Measurements from ENCODE around the gene THBS4. TPM values are rescaled to one million over a fixed set of nuclear protein-coding genes. Genes with fewer than 3 reads are reported as not detected.
A peak's percentile ranks its signal among the peaks of the same experiment; 100 is the strongest.

Gene THBS4
- total RNA-seq, 4 donors from 2014 or later: 1.0 to 2.1 TPM; not detected in 2

GRCh38 chr5:80124121-80124918 is 89.2 kb downstream of the THBS4 start:
- Histone ChIP-seq H3K36me3 (no peaks in the 10 kb centered on the region), H3K4me1 (no peaks in the 10 kb centered on the region), H3K27ac (no peak overlapping the region), H3K27me3 (no peaks in the 10 kb centered on the region), H3K9me3 (no peaks in the 10 kb centered on the region), H3K4me3 (no peak overlapping the region)
- TF ChIP-seq POLR2A (IDR thresholded peaks at IDR 0.05) (no peak), CTCF (IDR thresholded peaks at IDR 0.05) (no peak)
- no peak for DNase-seq

DNA sequence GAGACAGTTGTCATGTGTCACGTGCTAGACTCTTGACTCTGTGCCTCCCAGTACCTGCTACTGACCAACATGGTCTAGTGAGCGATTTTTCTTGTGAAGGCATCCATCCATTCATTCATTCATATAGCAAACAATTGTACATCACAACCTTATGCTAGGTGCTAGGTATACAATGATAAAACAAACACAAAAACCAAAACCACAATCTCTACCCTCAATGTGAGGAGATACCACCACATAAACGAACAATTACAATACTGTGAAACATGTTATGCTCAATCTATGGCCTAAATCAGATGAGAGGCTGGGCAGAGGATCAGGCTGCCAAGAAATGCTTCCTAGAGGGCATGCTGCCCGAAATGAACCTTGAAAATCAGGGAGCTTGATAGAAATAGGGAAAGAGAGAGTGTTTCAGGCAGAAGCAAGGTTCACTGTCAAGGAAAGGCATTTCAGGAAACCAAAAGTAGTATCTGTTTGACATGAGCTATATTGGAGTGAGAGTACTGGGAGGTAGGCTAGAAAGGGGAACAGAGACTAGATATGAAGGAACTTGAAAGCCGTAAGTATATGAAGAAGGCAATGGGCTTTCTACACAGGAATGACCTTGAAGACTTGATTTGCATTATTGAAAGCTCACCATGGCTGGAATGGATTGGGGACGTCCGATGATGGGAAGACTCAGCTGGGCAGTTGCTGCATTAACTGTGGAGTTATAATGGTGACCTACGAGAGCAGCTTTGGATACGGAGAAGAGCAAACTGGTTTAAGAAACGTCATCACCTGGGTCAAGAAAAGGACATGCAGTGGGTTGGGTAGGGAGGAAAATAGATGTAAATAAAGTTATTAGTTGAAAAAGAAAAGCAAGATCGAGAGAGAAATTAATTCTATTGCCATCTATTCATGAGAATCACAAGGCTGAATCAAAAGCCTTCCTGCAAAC is 90.1 kb downstream of the THBS4 start:
- H3K27me3 ChIP-seq: no peaks in the 10 kb centered on the region
- H3K4me1 ChIP-seq: no peaks in the 10 kb centered on the region
- no peaks in the 10 kb centered on the region for H3K36me3 ChIP-seq
- DNase-seq: no peak
- no peaks in the 10 kb centered on the region for H3K9me3 ChIP-seq
- H3K4me3 ChIP-seq: no peak overlapping the region
- TF ChIP-seq POLR2A (IDR thresholded peaks at IDR 0.05) (no peak), CTCF (IDR thresholded peaks at IDR 0.05) (no peak)
- H3K27ac ChIP-seq: peak overlapping the region in 1 of 4 donors; percentile 28

GRCh38 chr5:80125962-80126480 is 90.9 kb downstream of the THBS4 start:
- Histone ChIP-seq H3K27ac (no peak overlapping the region), H3K4me1 (no peaks in the 10 kb centered on the region), H3K9me3 (no peaks in the 10 kb centered on the region), H3K4me3 (no peak overlapping the region), H3K36me3 (no peaks in the 10 kb centered on the region), H3K27me3 (no peaks in the 10 kb centered on the region)
- TF ChIP-seq CTCF (IDR thresholded peaks at IDR 0.05): peak in 1 of 6 experiments; percentile 24
- no peak for TF ChIP-seq POLR2A (IDR thresholded peaks at IDR 0.05)
- no peak for DNase-seq

- H3K4me3 ChIP-seq: no peak overlapping the region
- no peak overlapping the region for H3K27ac ChIP-seq
- H3K9me3 ChIP-seq: no peaks in the 10 kb centered on the region
- no peaks in the 10 kb centered on the region for H3K36me3 ChIP-seq
- no peak for DNase-seq
- no peaks in the 10 kb centered on the region for H3K4me1 ChIP-seq
- H3K27me3 ChIP-seq: no peaks in the 10 kb centered on the region
- TF ChIP-seq CTCF (IDR thresholded peaks at IDR 0.05) (no peak), POLR2A (IDR thresholded peaks at IDR 0.05) (no peak)
Observed at GRCh38 chr5:80127116-80127552, 92.0 kb downstream of the THBS4 start.

- Histone ChIP-seq H3K4me1 (no peaks in the 10 kb centered on the region), H3K36me3 (no peaks in the 10 kb centered on the region), H3K27me3 (no peaks in the 10 kb centered on the region), H3K4me3 (no peak overlapping the region), H3K27ac (no peak overlapping the region), H3K9me3 (no peaks in the 10 kb centered on the region)
- DNase-seq: no peak
- TF ChIP-seq POLR2A (IDR thresholded peaks at IDR 0.05): no peak
- no peak for TF ChIP-seq CTCF (IDR thresholded peaks at IDR 0.05)
Observed at GRCh38 chr5:80128141-80128540, 93.0 kb downstream of the THBS4 start.

Data from Peyer's patch (tissue), 4 donors.